Body of pancreas (tissue), 4 donors: ENCODE results near the gene SETD5. TPM values are rescaled to one million over a fixed set of nuclear protein-coding genes. Genes with fewer than 3 reads are reported as not detected.

Experiments
- ATAC-seq: fragments of 150-250 bp; one replicate; pipeline ENCODE4 v1.9.1; 2016
- DNase-seq, 4 donors: peaks; one replicate each; pipeline ENCODE4 v3.0.0-alpha.2; 2019
- H3K27ac ChIP-seq, 4 donors: fragments of 200-600 bp; sonication (generic); 1 replicate in 3 of 4; 2 replicates in 1 of 4; pipeline versions ENCODE4 v1.5.1 to v1.6.1; 2016 to 2019; ENCODE audit warnings: mild to moderate bottlenecking in 1 of 4, mixed read lengths in 1 of 4, moderate library complexity in 1 of 4
- H3K27me3 ChIP-seq, 2 donors: fragments of 200-600 bp; sonication (generic); one replicate each; pipeline ENCODE4 v1.6.0; 2016; ENCODE audit warnings: mild to moderate bottlenecking in 1 of 2
- H3K36me3 ChIP-seq, 2 donors: fragments of 200-600 bp; sonication (generic); replicated peaks in 1 of 2; 2 replicates each; pipeline ENCODE4 v1.5.1; 2016; ENCODE audit warnings: low read depth in 2 of 2; ENCODE audit not compliant: insufficient read depth in 1 of 2
- H3K4me1 ChIP-seq: fragments of 200-600 bp; sonication (generic); one replicate; pipeline ENCODE4 v1.6.0; 2016
- H3K4me3 ChIP-seq, 2 donors: fragments of 200-600 bp; sonication (generic); 1 replicate in 1 of 2; 2 replicates in 1 of 2; pipeline ENCODE4 v1.5.1; 2016 to 2019
- H3K9me3 ChIP-seq, 3 donors: fragments of 200-600 bp; sonication (generic); 1 replicate in 2 of 3; 2 replicates in 1 of 3; pipeline ENCODE4 v1.5.1; 2016
- POLR2A ChIP-seq, 3 donors: fragments of 450-650 bp; IDR thresholded peaks; one replicate each; pipeline ENCODE4 v1.6.1; 2016; ENCODE audit warnings: antibody characterized with exemption in 3 of 3, mild to moderate bottlenecking in 2 of 3
- WGBS, 2 donors: methylation state at CpG; one replicate each; pipeline ENCODE4 v1.1.5; 2017; 5-methylcytosine and 5-hydroxymethylcytosine counted together
- intact Hi-C: fragments of 100-400 bp; cut with DNase I; formaldehyde crosslinking; loops from one replicate; pipeline ENCODE4 v1.15.1; 2023
- total RNA-seq, 2 donors: library from RNA; depleted of rRNA; stranded (reverse); fragments of >200 nt; gene quantifications; one replicate each; pipeline ENCODE4 v1.1.0, GENCODE V29; 2016
- TF ChIP-seq, protein P1 (sequence below), 7 experiments: fragments of 450-650 bp in 4 of 7; fragments of 200-600 bp in 3 of 7; sonication (generic) in 3 of 7; IDR thresholded peaks; one replicate each; pipeline ENCODE4 v1.5.1; 2016 to 2019; ENCODE audit warnings: antibody characterized with exemption in 7 of 7

Gene SETD5
- total RNA-seq, 2 donors from 2014 or later = 64.3 to 102 TPM

DNA sequence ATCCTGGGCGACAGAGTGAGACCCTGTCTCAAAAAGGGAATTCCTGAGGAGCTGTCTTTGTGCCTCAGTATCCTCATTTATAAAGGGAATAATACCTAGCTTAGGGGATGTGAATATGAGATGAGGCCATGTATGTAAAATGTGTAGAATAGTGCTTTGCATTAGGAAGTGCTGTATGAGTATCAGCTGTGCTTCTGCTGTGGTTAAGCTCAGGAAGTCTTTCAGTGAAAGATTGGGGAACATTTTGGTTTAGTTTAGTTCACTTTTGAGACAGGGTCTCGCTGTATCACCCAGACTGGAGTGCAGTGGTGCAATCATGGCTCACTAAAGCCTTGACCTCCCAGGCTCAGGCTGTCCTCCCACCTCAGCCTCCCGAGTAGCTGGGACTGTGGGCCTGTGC lies 23.9 kb upstream of the SETD5 start:
- ATAC-seq (no peak), DNase-seq (no peak)
- H3K4me1 ChIP-seq = no peaks in the 10 kb centered on the region
- intact Hi-C loops = loop anchor here (10.0 kb wide), 1 partner anchor 61 kb away; no protein-coding TSS in a partner anchor
- peaks cover 9 to 36% of the 10 kb centered on the region in 2 donors for H3K36me3 ChIP-seq
- TF ChIP-seq POLR2A (IDR thresholded peaks at IDR 0.05) = no peak
- TF ChIP-seq, protein P1, sequence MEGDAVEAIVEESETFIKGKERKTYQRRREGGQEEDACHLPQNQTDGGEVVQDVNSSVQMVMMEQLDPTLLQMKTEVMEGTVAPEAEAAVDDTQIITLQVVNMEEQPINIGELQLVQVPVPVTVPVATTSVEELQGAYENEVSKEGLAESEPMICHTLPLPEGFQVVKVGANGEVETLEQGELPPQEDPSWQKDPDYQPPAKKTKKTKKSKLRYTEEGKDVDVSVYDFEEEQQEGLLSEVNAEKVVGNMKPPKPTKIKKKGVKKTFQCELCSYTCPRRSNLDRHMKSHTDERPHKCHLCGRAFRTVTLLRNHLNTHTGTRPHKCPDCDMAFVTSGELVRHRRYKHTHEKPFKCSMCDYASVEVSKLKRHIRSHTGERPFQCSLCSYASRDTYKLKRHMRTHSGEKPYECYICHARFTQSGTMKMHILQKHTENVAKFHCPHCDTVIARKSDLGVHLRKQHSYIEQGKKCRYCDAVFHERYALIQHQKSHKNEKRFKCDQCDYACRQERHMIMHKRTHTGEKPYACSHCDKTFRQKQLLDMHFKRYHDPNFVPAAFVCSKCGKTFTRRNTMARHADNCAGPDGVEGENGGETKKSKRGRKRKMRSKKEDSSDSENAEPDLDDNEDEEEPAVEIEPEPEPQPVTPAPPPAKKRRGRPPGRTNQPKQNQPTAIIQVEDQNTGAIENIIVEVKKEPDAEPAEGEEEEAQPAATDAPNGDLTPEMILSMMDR (IDR thresholded peaks at IDR 0.05) = no peak
- no peak overlapping the region for H3K27ac ChIP-seq
- H3K9me3 ChIP-seq = no peaks in the 10 kb centered on the region
- H3K27me3 ChIP-seq = no peaks in the 10 kb centered on the region
- no peak overlapping the region for H3K4me3 ChIP-seq
- 89 to 93% methylated on average over 3 of the region's 3 CpGs for WGBS, 2 donors

DNA sequence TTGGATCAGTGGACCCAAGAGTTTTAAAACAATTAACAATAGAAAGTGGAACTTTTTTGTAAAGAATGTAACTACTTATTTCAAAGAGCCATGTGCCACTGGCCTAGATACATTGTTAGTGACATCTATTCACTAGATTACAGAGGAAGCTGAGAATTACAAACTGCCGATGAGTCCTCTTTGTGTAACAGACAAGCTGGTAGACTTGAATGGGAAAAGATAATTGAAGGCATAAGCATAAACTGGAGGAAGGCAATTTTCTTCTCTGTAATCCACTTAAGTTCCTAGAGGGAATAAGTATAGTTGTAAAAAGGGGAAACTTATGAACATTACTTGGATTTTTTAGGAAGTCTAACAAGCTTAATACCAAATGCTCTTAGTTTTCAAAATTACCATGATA lies 19.4 kb upstream of the SETD5 start:
- H3K9me3 ChIP-seq = no peaks in the 10 kb centered on the region
- no peaks in the 10 kb centered on the region for H3K4me1 ChIP-seq
- intact Hi-C loops = loop anchor here (10.0 kb wide), 1 partner anchor 57 kb away; no protein-coding TSS in a partner anchor
- DNase-seq (no peak), ATAC-seq (no peak)
- WGBS, 2 donors = 87 to 93% methylated on average over 1 of the region's 1 CpG
- no peak overlapping the region for H3K4me3 ChIP-seq
- TF ChIP-seq POLR2A (IDR thresholded peaks at IDR 0.05) = no peak
- no peak overlapping the region for H3K27ac ChIP-seq
- H3K27me3 ChIP-seq = no peaks in the 10 kb centered on the region
- H3K36me3 ChIP-seq = peaks cover 9 to 15% of the 10 kb centered on the region in 2 donors

DNA sequence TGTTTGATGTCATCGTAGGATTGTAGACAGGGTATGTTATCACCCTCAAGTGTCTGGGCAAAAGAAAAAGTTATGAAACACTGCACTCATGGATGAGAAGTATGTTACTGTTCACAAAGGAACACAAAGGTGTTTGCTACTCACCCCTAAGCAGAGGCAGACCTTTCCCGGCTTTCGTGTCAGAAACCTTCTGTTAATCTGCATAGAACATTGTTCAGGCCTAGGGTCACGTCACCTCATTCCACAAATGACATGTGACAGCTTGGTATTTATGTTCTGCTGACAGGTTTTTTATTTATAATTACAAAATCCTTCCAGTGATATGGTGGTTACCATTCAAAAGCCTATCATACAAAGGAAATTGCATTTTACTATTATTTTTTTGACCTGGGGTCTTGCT lies 18.1 kb upstream of the SETD5 start:
- 52 to 63% methylated on average over 4 of the region's 4 CpGs for WGBS, 2 donors
- Histone ChIP-seq H3K27ac (no peak overlapping the region), H3K27me3 (no peaks in the 10 kb centered on the region), H3K4me1 (no peaks in the 10 kb centered on the region), H3K4me3 (no peak overlapping the region), H3K9me3 (no peaks in the 10 kb centered on the region), H3K36me3 (peaks cover 9 to 12% of the 10 kb centered on the region in 2 donors)
- TF ChIP-seq, protein P1 (IDR thresholded peaks at IDR 0.05) = no peak
- TF ChIP-seq POLR2A (IDR thresholded peaks at IDR 0.05) = no peak
- ATAC-seq = no peak
- DNase-seq = no peak
- intact Hi-C loops = loop anchor here (10.0 kb wide), 1 partner anchor 55 kb away; no protein-coding TSS in a partner anchor

DNA sequence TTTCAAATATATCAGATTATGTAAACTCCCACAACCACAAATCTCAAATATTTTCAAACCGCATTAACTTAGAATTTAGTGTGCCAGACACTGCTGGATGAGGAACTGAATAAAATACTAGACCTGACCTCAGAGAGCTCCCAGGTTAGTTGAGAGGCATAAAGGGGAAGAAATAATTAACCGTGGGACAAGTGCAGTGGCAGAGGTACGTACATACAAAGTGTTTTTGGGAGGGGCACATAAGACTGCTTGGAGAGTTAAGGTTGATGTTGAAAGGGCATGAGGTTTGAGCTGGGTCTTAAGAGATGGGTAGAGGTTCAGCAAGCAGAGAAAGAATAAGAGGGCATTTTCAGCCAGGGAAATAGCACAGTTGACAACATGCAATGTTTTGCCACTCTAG lies 17.4 kb upstream of the SETD5 start:
- H3K9me3 ChIP-seq = no peaks in the 10 kb centered on the region
- TF ChIP-seq, protein P1 (IDR thresholded peaks at IDR 0.05) = no peak
- TF ChIP-seq POLR2A (IDR thresholded peaks at IDR 0.05) = no peak
- no peak overlapping the region for H3K27ac ChIP-seq
- DNase-seq (no peak), ATAC-seq (no peak)
- H3K27me3 ChIP-seq = no peaks in the 10 kb centered on the region
- intact Hi-C loops = no loop called here
- H3K36me3 ChIP-seq = peaks cover 9% of the 10 kb centered on the region in 2 donors
- H3K4me1 ChIP-seq = no peaks in the 10 kb centered on the region
- H3K4me3 ChIP-seq = no peak overlapping the region
- 71 to 78% methylated on average over 3 of the region's 3 CpGs for WGBS, 2 donors

DNA sequence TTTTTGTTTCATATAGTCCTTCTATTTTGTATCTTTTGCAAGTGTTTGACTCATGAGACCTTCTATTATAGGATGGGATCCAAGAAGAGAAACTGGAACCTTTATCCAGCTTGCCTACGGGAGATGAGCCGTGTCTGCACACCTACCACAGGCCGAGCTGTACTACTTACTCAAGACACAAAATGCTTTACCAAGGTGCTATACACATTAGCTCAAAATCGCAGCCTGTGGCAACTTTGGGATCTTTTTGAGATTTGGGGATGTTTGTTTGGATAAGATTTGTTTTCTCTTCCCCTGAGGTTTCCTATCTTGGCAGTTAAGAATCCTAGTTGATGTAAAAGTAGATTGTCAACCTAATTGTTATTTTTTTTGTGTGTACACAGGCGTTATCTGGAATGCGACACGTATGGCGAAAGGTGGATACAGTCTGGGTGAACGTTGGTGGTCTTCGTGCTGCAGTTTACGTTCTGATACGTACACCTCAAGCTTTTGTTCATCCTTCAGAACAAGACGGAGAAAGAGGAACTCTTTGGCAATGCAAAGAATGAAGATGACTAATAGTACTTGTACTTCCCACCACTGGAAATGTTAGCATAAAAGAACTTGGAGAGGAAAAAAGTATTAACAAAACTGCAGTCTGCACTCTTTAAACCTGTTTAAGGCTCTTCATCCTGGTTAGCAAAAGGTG lies 13.1 kb upstream of the SETD5 start:
- DNase-seq (no peak), ATAC-seq (no peak)
- Histone ChIP-seq H3K27ac (no peak overlapping the region), H3K4me3 (no peak overlapping the region), H3K9me3 (no peaks in the 10 kb centered on the region), H3K4me1 (peaks cover 5% of the 10 kb centered on the region), H3K36me3 (peaks cover 0 to 17% of the 10 kb centered on the region in 2 donors), H3K27me3 (no peaks in the 10 kb centered on the region)
- TF ChIP-seq POLR2A (IDR thresholded peaks at IDR 0.05) = no peak
- TF ChIP-seq, protein P1 (IDR thresholded peaks at IDR 0.05) = no peak
- intact Hi-C loops = no loop called here
- 72 to 76% methylated on average over 13 of the region's 13 CpGs for WGBS, 2 donors
